Common myeloid progenitor, CD34-positive (primary cell): ENCODE measurements around the gene HOXD8.

Experiments used
- CTCF ChIA-PET: fragments of 350-600 bp; sonication (Branson Sonifier 250); formaldehyde crosslinking; loops from one replicate; lab custom pipeline; 2021; ENCODE audit warnings: antibody characterized with exemption; lab: Charles Lee
- POLR2A ChIA-PET: fragments of 350-600 bp; sonication (Branson Sonifier 250); formaldehyde crosslinking; loops from one replicate; lab custom pipeline; 2021; ENCODE audit warnings: antibody characterized with exemption; lab: Charles Lee
- DNase-seq, 3 donors: peaks; one replicate each; pipeline versions ENCODE4 v3.0.0 to v3.0.0-alpha.2; 2013
- H3K27ac ChIP-seq, 2 experiments: 1 replicate in 1 of 2; 2 replicates in 1 of 2; pipeline ENCODE4 v1.7.0; 2013; ENCODE audit warnings: inconsistent platforms in 2 of 2, low read length in 2 of 2, mild to moderate bottlenecking in 2 of 2, low read depth in 1 of 2, moderate library complexity in 1 of 2; ENCODE audit not compliant: severe bottlenecking in 2 of 2, insufficient read depth in 1 of 2, poor library complexity in 1 of 2
- H3K27me3 ChIP-seq, 5 experiments: replicated peaks in 2 of 5; 1 replicate in 3 of 5; 2 replicates in 2 of 5; pipeline versions ENCODE4 v1.6.1 to v1.7.0; 2013; ENCODE audit warnings: low read length in 4 of 5, mild to moderate bottlenecking in 2 of 5, moderate library complexity in 2 of 5, inconsistent platforms in 1 of 5; ENCODE audit not compliant: insufficient read depth in 5 of 5, control insufficient read depth in 4 of 5
- H3K36me3 ChIP-seq, 4 experiments: 1 replicate in 2 of 4; 2 replicates in 2 of 4; pipeline versions ENCODE4 v1.6.1 to v1.7.0; 2013; ENCODE audit warnings: low read length in 3 of 4, control low read depth in 1 of 4, mild to moderate bottlenecking in 1 of 4; ENCODE audit not compliant: control insufficient read depth in 4 of 4, insufficient read depth in 4 of 4
- H3K4me1 ChIP-seq, 4 experiments: 1 replicate in 3 of 4; 2 replicates in 1 of 4; pipeline versions ENCODE4 v1.6.1 to v1.7.1; 2013; ENCODE audit warnings: low read length in 3 of 4, mild to moderate bottlenecking in 3 of 4, control low read depth in 1 of 4, inconsistent platforms in 1 of 4, moderate library complexity in 1 of 4; ENCODE audit not compliant: control insufficient read depth in 4 of 4, insufficient read depth in 4 of 4; ENCODE audit errors: control extremely low read depth in 1 of 4
- H3K4me3 ChIP-seq, 7 experiments: 1 replicate in 4 of 7; 2 replicates in 3 of 7; pipeline versions ENCODE4 v1.5.1 to v1.7.0; 2013; ENCODE audit warnings: mild to moderate bottlenecking in 7 of 7, low read length in 6 of 7, moderate library complexity in 6 of 7, inconsistent platforms in 2 of 7, low read depth in 2 of 7, control low read depth in 1 of 7; ENCODE audit not compliant: insufficient read depth in 4 of 7, control insufficient read depth in 1 of 7; ENCODE audit errors: extremely low read depth in 1 of 7
- H3K9me3 ChIP-seq, 5 experiments: 1 replicate in 4 of 5; 2 replicates in 1 of 5; pipeline versions ENCODE4 v1.6.1 to v1.7.1; 2013; ENCODE audit warnings: low read length in 4 of 5, mild to moderate bottlenecking in 2 of 5, inconsistent platforms in 1 of 5, low read depth in 1 of 5, moderate library complexity in 1 of 5; ENCODE audit not compliant: control insufficient read depth in 4 of 5, insufficient read depth in 2 of 5; ENCODE audit errors: control extremely low read depth in 1 of 5
- WGBS: methylation state at CpG from one replicate; pipeline ENCODE4 v1.1.5; 2013; ENCODE audit not compliant: insufficient coverage; 5-methylcytosine and 5-hydroxymethylcytosine counted together

The HOXD8 gene

DNA sequence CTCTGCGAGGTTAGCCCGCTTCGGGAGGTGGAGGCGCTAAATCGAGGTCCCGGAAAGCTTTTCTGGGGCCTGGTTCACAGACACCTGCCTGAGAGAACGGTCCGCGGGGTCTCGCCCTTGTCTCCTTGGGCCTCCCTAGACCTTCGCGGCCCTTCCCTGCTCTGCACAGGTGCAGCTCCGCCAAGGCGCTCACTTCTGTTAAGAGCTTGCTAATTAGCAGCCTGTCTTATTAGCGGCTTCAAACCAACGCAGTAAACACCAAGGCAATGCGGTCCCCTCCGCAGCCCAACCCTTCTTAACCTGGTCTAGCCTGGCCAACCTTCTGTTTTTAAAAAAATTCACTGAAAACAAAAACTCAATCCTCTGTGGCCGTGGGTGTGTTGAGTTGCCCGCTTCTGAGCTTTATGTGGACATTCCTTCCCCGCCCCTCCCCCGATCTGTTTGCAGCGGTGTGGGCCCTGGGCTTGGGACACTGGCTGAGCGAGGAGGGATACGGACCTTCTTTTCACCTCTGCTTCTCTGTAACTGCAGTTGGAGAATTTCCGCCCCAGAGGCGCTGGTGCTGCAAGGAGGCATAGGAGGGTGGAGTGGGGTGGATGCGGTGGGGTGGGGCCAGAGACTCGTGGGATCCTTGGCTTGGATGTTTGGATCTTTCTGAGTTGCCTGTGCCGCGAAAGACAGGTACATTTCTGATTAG is 18.4 kb downstream of the HOXD8 start:
- ChIA-PET POLR2A (no interaction called here), CTCF (interaction anchor here (0.8 kb wide), 1 partner anchor 15 kb away, joined by 3 read pairs; no protein-coding TSS in a partner anchor)
- Histone ChIP-seq H3K4me1 (peaks cover 0 to 9% (median 1%) of the 10 kb centered on the region in 4 experiments), H3K36me3 (no peaks in the 10 kb centered on the region), H3K27ac (no peak overlapping the region), H3K4me3 (no peak overlapping the region), H3K9me3 (peaks cover 0 to 3% (median 0%) of the 10 kb centered on the region in 5 experiments), H3K27me3 (peaks cover 15 to 97% (median 60%) of the 10 kb centered on the region in 5 experiments)
- 14% methylated on average over 28 of the region's 31 CpGs for WGBS
- DNase-seq: no peak

DNA sequence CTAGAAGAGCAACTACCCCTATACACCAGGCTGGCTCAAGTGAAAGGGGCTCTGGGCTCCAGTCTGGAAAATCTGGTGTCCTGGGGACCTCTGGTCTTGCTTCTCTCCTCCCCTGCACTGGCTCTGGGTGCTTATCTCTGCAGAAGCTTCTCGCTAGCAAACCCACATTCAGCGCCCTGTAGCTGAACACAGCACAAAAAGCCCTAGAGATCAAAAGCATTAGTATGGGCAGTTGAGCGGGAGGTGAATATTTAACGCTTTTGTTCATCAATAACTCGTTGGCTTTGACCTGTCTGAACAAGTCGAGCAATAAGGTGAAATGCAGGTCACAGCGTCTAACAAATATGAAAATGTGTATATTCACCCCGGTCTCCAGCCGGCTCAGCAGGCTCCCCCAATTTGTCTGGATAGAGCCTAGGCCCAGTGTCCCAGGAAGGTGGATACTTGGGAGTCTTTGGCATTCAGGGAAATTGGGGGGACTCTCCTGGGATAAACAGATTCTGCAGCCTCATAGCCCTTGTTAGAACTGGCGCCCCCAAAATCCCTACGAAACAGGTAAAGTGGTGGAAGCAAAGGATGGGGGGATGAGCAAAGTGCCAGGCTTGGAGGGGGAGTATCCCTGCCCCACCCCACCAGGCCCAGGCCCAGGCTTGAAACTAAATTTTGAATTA is 19.4 kb downstream of the HOXD8 start:
- Histone ChIP-seq H3K9me3 (peaks cover 0 to 3% (median 0%) of the 10 kb centered on the region in 5 experiments), H3K4me1 (peaks cover 0 to 9% (median 1%) of the 10 kb centered on the region in 4 experiments), H3K27me3 (peaks cover 17 to 97% (median 60%) of the 10 kb centered on the region in 5 experiments), H3K4me3 (no peak overlapping the region), H3K27ac (no peak overlapping the region), H3K36me3 (no peaks in the 10 kb centered on the region)
- ChIA-PET POLR2A (no interaction called here), CTCF (interaction anchor here (0.8 kb wide), 1 partner anchor 491 kb away, joined by 4 read pairs; no protein-coding TSS in a partner anchor)
- 23% methylated on average over 9 of the region's 11 CpGs for WGBS
- DNase-seq: no peak

DNA sequence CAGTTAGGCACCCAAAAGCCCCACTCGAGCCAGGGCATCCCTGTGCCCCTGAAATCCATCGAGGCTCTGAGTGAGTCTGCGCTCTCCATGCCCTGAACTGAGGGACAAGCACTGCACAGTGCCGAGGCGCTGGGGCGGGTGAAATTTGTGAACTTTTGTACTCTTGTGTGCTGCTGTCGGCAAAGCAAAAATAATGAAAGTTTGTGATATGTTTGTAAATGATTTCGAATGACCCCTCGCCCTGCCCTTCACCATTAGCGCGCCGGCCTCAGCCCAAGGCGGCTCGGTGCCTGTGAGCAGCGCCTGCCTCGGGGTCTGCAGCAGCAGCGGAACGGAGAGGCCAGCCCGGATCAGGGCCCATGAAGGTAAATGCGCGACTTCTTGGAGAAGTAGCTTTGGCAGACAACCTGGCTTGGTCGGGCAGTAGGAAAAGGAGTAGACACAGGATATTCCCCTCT is 20.0 kb downstream of the HOXD8 start:
- Histone ChIP-seq H3K27ac (no peak overlapping the region), H3K9me3 (peaks cover 0 to 3% (median 0%) of the 10 kb centered on the region in 5 experiments), H3K27me3 (peaks cover 18 to 100% (median 65%) of the 10 kb centered on the region in 5 experiments), H3K4me3 (no peak overlapping the region), H3K4me1 (peaks cover 0 to 9% (median 1%) of the 10 kb centered on the region in 4 experiments), H3K36me3 (no peaks in the 10 kb centered on the region)
- 12% methylated on average over 17 of the region's 22 CpGs for WGBS
- CTCF ChIA-PET: no interaction called here
- POLR2A ChIA-PET: no interaction called here
- DNase-seq: no peak

DNA sequence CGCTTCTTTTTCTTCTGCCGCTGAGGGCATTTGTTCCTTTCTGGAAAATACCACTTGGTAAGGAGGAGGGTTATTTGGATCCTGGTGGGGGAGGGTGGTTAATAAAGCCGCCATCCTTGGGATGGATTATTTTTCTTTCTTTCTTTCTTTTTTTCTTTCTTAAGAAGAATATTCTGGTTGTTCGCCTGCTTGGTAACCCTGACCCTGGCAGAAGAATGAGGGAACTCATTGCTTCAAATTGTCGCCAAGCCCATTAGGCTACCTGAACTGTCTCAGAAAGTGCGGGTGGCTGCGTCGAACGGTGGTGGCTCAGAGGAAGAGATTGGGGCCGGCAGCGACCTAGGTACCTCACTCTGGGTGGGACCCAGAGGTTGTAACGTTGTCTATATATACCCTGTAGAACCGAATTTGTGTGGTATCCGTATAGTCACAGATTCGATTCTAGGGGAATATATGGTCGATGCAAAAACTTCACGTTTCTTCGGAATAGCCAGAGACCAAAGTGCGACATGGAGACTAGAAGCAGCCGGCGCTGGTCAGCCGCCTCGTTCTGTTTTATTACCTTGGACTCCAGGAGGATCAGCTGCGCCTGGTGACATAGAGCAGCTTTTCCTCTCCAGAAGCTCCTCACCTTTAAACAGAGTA is 20.6 kb downstream of the HOXD8 start:
- 22% methylated on average over 19 of the region's 24 CpGs for WGBS
- POLR2A ChIA-PET: no interaction called here
- H3K36me3 ChIP-seq: no peaks in the 10 kb centered on the region

DNA sequence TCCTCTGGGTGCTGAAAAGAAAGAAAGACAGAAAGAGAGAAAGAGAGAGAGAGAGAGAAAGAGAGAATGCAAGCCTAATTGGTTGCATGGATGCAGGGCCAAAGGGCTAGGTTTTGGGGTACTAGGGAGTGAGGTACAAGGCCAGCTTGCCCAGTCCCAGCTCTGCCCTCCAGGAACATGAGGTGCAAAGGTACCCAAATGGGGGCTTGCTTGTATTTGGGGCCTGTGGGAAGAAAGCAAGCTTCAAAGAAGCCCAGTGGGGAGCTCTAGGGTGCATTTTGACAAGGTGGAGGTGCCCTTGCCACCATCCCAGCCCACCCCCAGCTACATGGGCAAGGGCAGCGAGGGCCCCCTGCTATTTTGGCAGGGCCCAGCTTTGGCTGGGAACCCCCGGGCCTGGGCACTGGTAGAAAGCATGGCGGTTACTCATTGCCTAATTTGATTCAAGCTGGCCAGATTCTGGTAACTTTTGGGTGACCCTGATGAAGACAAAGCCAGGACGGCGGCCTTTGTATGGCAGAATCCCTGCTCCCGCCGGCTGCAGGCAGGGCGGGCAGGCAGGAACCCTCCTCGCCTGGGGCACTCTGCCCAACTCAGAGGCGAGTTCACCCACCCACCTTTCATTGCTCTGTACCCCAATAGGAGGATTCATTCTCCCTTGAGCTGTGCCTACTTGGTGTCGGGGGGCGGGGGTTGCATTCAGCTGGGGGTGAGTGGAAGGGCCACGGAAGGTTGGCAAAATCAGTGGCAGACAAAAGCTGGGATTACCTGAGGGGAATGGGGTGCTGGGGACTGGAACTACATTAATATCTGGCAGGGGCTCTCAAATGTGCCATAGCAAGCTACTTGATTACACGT is 21.3 kb downstream of the HOXD8 start:
- Histone ChIP-seq H3K4me1 (peaks cover 0 to 9% (median 1%) of the 10 kb centered on the region in 4 experiments), H3K4me3 (no peak overlapping the region), H3K27ac (no peak overlapping the region), H3K9me3 (peaks cover 0 to 3% (median 0%) of the 10 kb centered on the region in 5 experiments), H3K36me3 (no peaks in the 10 kb centered on the region), H3K27me3 (peaks cover 22 to 100% (median 67%) of the 10 kb centered on the region in 5 experiments)
- POLR2A ChIA-PET: no interaction called here
- 41% methylated on average over 11 of the region's 14 CpGs for WGBS
- no peak for DNase-seq
- CTCF ChIA-PET: interaction anchor here (0.7 to 1.8 kb wide), 4 partner anchors 10 to 36 kb away, joined by 3 to 5 read pairs (median 3); no protein-coding TSS in a partner anchor

More for the DNA sequence above, 20.6 kb downstream of the HOXD8 start:
- H3K27ac ChIP-seq: no peak overlapping the region
- DNase-seq: no peak
- CTCF ChIA-PET: interaction anchor here (1.2 to 1.8 kb wide), 3 partner anchors 11 to 23 kb away, joined by 3 to 5 read pairs (median 3); no protein-coding TSS in a partner anchor
- H3K4me3 ChIP-seq: no peak overlapping the region
- peaks cover 0 to 3% (median 0%) of the 10 kb centered on the region in 5 experiments for H3K9me3 ChIP-seq
- H3K4me1 ChIP-seq: peaks cover 0 to 9% (median 1%) of the 10 kb centered on the region in 4 experiments
- H3K27me3 ChIP-seq: peaks cover 23 to 100% (median 66%) of the 10 kb centered on the region in 5 experiments
